Trophoblast cell (in vitro differentiated cells and primary cell): ENCODE results near the gene ZNF14.
"Not testable (repeated sequence)": the region's sequence is repeated elsewhere in the genome, so short reads cannot be mapped to it uniquely, and the experiment has no call there.

Experiments used
- DNase-seq, 2 donors: peaks; one replicate each; pipeline ENCODE4 v3.0.0-alpha.2; 2016
- H2AFZ ChIP-seq: 2 replicates; pipeline ENCODE4 v1.6.1; 2013; ENCODE audit warnings: low read length, moderate library complexity, mild to moderate bottlenecking; ENCODE audit not compliant: insufficient read depth, poor library complexity
- H2AK5ac ChIP-seq: 2 replicates; pipeline ENCODE4 v1.6.1; 2013; ENCODE audit warnings: mild to moderate bottlenecking, low read length
- H2BK120ac ChIP-seq: 2 replicates; pipeline ENCODE4 v1.6.1; 2013; ENCODE audit warnings: low read length, mild to moderate bottlenecking, moderate library complexity; ENCODE audit not compliant: insufficient read depth, poor library complexity
- H2BK12ac ChIP-seq: 2 replicates; pipeline ENCODE4 v1.6.1; 2013; ENCODE audit warnings: mild to moderate bottlenecking, low read length, moderate library complexity
- H2BK5ac ChIP-seq: 2 replicates; pipeline ENCODE4 v1.6.1; 2013; ENCODE audit warnings: low read length, low read depth, moderate library complexity, mild to moderate bottlenecking; ENCODE audit not compliant: poor library complexity
- H3K14ac ChIP-seq: 2 replicates; pipeline ENCODE4 v1.6.1; 2013; ENCODE audit warnings: mild to moderate bottlenecking, low read length
- H3K18ac ChIP-seq: 2 replicates; pipeline ENCODE4 v1.6.1; 2013; ENCODE audit warnings: mild to moderate bottlenecking, low read length
- H3K23ac ChIP-seq: 2 replicates; pipeline ENCODE4 v1.6.1; 2013; ENCODE audit warnings: low read length
- H3K27ac ChIP-seq: 2 replicates; pipeline ENCODE4 v1.5.1; 2013; ENCODE audit warnings: low read depth, mild to moderate bottlenecking, inconsistent platforms, low read length, moderate library complexity
- H3K27me3 ChIP-seq: 2 replicates; pipeline ENCODE4 v1.6.1; 2013; ENCODE audit warnings: inconsistent platforms, mild to moderate bottlenecking, low read length, moderate library complexity; ENCODE audit not compliant: insufficient read depth
- H3K36me3 ChIP-seq, 2 experiments: 1 replicate in 1 of 2; 2 replicates in 1 of 2; pipeline ENCODE4 v1.6.1; 2013; ENCODE audit warnings: low read length in 2 of 2, mild to moderate bottlenecking in 2 of 2, moderate library complexity in 1 of 2; ENCODE audit not compliant: insufficient read depth in 2 of 2, control insufficient read depth in 1 of 2
- H3K4ac ChIP-seq: 2 replicates; pipeline ENCODE4 v1.6.1; 2013; ENCODE audit warnings: low read depth, mild to moderate bottlenecking, low read length, moderate library complexity
- H3K4me1 ChIP-seq, 2 experiments: 1 replicate in 1 of 2; 2 replicates in 1 of 2; pipeline ENCODE4 v1.6.1; 2013; ENCODE audit warnings: low read length in 2 of 2, mild to moderate bottlenecking in 2 of 2, moderate library complexity in 1 of 2; ENCODE audit not compliant: insufficient read depth in 2 of 2, control insufficient read depth in 1 of 2
- H3K4me2 ChIP-seq: 2 replicates; pipeline ENCODE4 v1.6.1; 2013; ENCODE audit warnings: inconsistent platforms, mild to moderate bottlenecking, low read length, moderate library complexity
- H3K4me3 ChIP-seq: 2 replicates; pipeline ENCODE4 v1.5.1; 2013; ENCODE audit warnings: mild to moderate bottlenecking, low read depth, low read length, inconsistent platforms
- H3K79me1 ChIP-seq: one replicate; pipeline ENCODE4 v1.6.1; 2013; ENCODE audit warnings: low read length
- H3K79me2 ChIP-seq: 2 replicates; pipeline ENCODE4 v1.6.1; 2013; ENCODE audit warnings: low read length, mild to moderate bottlenecking; ENCODE audit not compliant: control insufficient read depth, insufficient read depth, poor library complexity
- H3K9ac ChIP-seq: 2 replicates; pipeline ENCODE4 v1.6.1; 2013; ENCODE audit warnings: mild to moderate bottlenecking, low read length
- H3K9me3 ChIP-seq: 2 replicates; pipeline ENCODE4 v1.6.1; 2013; ENCODE audit warnings: low read depth, mild to moderate bottlenecking, control low read depth, inconsistent platforms, low read length; ENCODE audit not compliant: insufficient read depth
- H4K12ac ChIP-seq: 2 replicates; pipeline ENCODE4 v1.6.1; 2013; ENCODE audit warnings: low read depth, mild to moderate bottlenecking, low read length, moderate library complexity
- H4K8ac ChIP-seq: 2 replicates; pipeline ENCODE4 v1.6.1; 2013; ENCODE audit warnings: low read depth, mild to moderate bottlenecking, low read length, moderate library complexity
- H4K91ac ChIP-seq: one replicate; pipeline ENCODE4 v1.6.1; 2013; ENCODE audit warnings: low read depth, mild to moderate bottlenecking, low read length, moderate library complexity
- WGBS: extraction: QIAGEN DNeasy Blood & Tissue Kit; methylation state at CpG from one replicate; pipeline ENCODE4 v1.1.7; 2013; ENCODE audit warnings: missing lambda C conversion rate; ENCODE audit not compliant: insufficient read length, insufficient coverage; ENCODE audit errors: extremely low coverage; 5-methylcytosine and 5-hydroxymethylcytosine counted together

The ZNF14 gene

GRCh38 chr19:19744641-19745040, 11.7 kb upstream of the ZNF14 start:
- no peak overlapping the region for H4K12ac ChIP-seq
- no peaks in the 10 kb centered on the region for H3K79me2 ChIP-seq
- no peak overlapping the region for H2AK5ac ChIP-seq
- no peak overlapping the region for H3K23ac ChIP-seq
- no peak overlapping the region for H3K14ac ChIP-seq
- no peak overlapping the region for H3K4me2 ChIP-seq
- H3K27ac ChIP-seq, result no peak overlapping the region
- H2BK120ac ChIP-seq, result no peak overlapping the region
- H2AFZ ChIP-seq, result no peak overlapping the region
- no peak overlapping the region for H4K8ac ChIP-seq
- no peak overlapping the region for H3K4ac ChIP-seq
- no peak overlapping the region for H4K91ac ChIP-seq
- no peaks in the 10 kb centered on the region for H3K27me3 ChIP-seq
- no peaks in the 10 kb centered on the region for H3K79me1 ChIP-seq
- H3K9me3 ChIP-seq, result peaks cover 48% of the 10 kb centered on the region
- no peak overlapping the region for H3K18ac ChIP-seq
- no peak overlapping the region for H2BK12ac ChIP-seq
- no peak overlapping the region for H3K4me3 ChIP-seq
- H3K36me3 ChIP-seq, result no peaks in the 10 kb centered on the region
- H2BK5ac ChIP-seq, result no peak overlapping the region
- WGBS, result no CpG with 5 or more reads among the region's 17 CpGs
- DNase-seq, result no peak
- no peaks in the 10 kb centered on the region for H3K4me1 ChIP-seq
- no peak overlapping the region for H3K9ac ChIP-seq

GRCh38 chr19:19743921-19744320, 11.0 kb upstream of the ZNF14 start:
- not testable (repeated sequence) for H3K27ac ChIP-seq, H3K79me2 ChIP-seq, H3K4me1 ChIP-seq, H2BK12ac ChIP-seq, H3K23ac ChIP-seq, H3K79me1 ChIP-seq, H2AFZ ChIP-seq, H4K91ac ChIP-seq, H3K36me3 ChIP-seq, H4K12ac ChIP-seq, H2BK120ac ChIP-seq, H2AK5ac ChIP-seq, H2BK5ac ChIP-seq, H3K18ac ChIP-seq, H4K8ac ChIP-seq, DNase-seq, H3K4me2 ChIP-seq, H3K14ac ChIP-seq, H3K9ac ChIP-seq, H3K27me3 ChIP-seq, H3K4ac ChIP-seq, H3K4me3 ChIP-seq
- no CpG with 5 or more reads among the region's 6 CpGs for WGBS
- peaks cover 43% of the 10 kb centered on the region for H3K9me3 ChIP-seq

- Histone ChIP-seq H2BK5ac (no peak overlapping the region), H4K91ac (no peak overlapping the region), H3K23ac (no peak overlapping the region), H2AK5ac (no peak overlapping the region), H3K9me3 (peaks cover 38% of the 10 kb centered on the region), H3K27ac (no peak overlapping the region), H3K18ac (no peak overlapping the region), H3K4me2 (no peak overlapping the region), H3K14ac (no peak overlapping the region), H3K9ac (no peak overlapping the region), H2BK12ac (no peak overlapping the region), H2BK120ac (no peak overlapping the region), H3K36me3 (no peaks in the 10 kb centered on the region), H3K4me1 (no peaks in the 10 kb centered on the region), H3K27me3 (no peaks in the 10 kb centered on the region), H4K12ac (no peak overlapping the region), H3K79me2 (no peaks in the 10 kb centered on the region), H3K4me3 (no peak overlapping the region), H3K4ac (no peak overlapping the region), H4K8ac (no peak overlapping the region), H3K79me1 (no peaks in the 10 kb centered on the region), H2AFZ (no peak overlapping the region)
- DNase-seq, result no peak
- WGBS, result no CpG with 5 or more reads among the region's 6 CpGs
Observed at GRCh38 chr19:19743176-19743575, 10.3 kb upstream of the ZNF14 start.

GRCh38 chr19:19742773-19743172, 9.9 kb upstream of the ZNF14 start:
- Histone ChIP-seq H2AK5ac (no peak overlapping the region), H4K8ac (no peak overlapping the region), H3K79me1 (no peaks in the 10 kb centered on the region), H3K18ac (no peak overlapping the region), H2AFZ (no peak overlapping the region), H4K91ac (no peak overlapping the region), H3K4ac (no peak overlapping the region), H3K4me2 (no peak overlapping the region), H3K4me1 (no peaks in the 10 kb centered on the region), H3K27me3 (no peaks in the 10 kb centered on the region), H2BK12ac (no peak overlapping the region), H3K9me3 (peaks cover 34% of the 10 kb centered on the region), H3K9ac (no peak overlapping the region), H3K27ac (no peak overlapping the region), H3K4me3 (no peak overlapping the region), H3K79me2 (no peaks in the 10 kb centered on the region), H2BK120ac (no peak overlapping the region), H3K23ac (no peak overlapping the region), H4K12ac (no peak overlapping the region), H3K36me3 (no peaks in the 10 kb centered on the region), H3K14ac (no peak overlapping the region), H2BK5ac (no peak overlapping the region)
- no peak for DNase-seq
- WGBS, result no CpG with 5 or more reads among the region's 9 CpGs
